Calu3 (cell line): ENCODE results near the gene GADL1. TPM values are rescaled to one million over a fixed set of nuclear protein-coding genes. Genes with fewer than 3 reads are reported as not detected.

ENCODE experiments used
- BruUV-seq: library from RNA; stranded (reverse); fragments of 400-500 nt; replicated peaks from 2 replicates; lab custom pipeline; 2021; lab: Mats Ljungman, UMichigan
- CTCF ChIA-PET: fragments of 300-600 bp; sonication (Branson Sonifier 250); formaldehyde crosslinking; loops from one replicate; lab custom pipeline; 2022; ENCODE audit warnings: antibody characterized with exemption; lab: Charles Lee
- DNase-seq: peaks from one replicate; pipeline ENCODE4 v3.0.0; 2022
- H3K27ac Mint-ChIP-seq: one replicate; pipeline ENCODE4 v1.8.0; 2022; ENCODE audit warnings: mixed read lengths; ENCODE audit not compliant: unreplicated experiment
- H3K27me3 Mint-ChIP-seq: one replicate; pipeline ENCODE4 v1.8.0; 2022; ENCODE audit warnings: mixed read lengths; ENCODE audit not compliant: unreplicated experiment
- H3K36me3 Mint-ChIP-seq: one replicate; pipeline ENCODE4 v1.8.0; 2022; ENCODE audit warnings: mild to moderate bottlenecking, moderate library complexity, mixed read lengths; ENCODE audit not compliant: insufficient read depth, unreplicated experiment
- H3K4me1 Mint-ChIP-seq: one replicate; pipeline ENCODE4 v1.8.0; 2022; ENCODE audit warnings: mild to moderate bottlenecking, low read depth, mixed read lengths; ENCODE audit not compliant: unreplicated experiment
- H3K4me3 Mint-ChIP-seq: one replicate; pipeline ENCODE4 v1.8.0; 2022; ENCODE audit warnings: mild to moderate bottlenecking, low read depth, moderate library complexity, mixed read lengths; ENCODE audit not compliant: unreplicated experiment
- H3K9me3 Mint-ChIP-seq: one replicate; pipeline ENCODE4 v1.8.0; 2022; ENCODE audit warnings: low read depth, mixed read lengths; ENCODE audit not compliant: unreplicated experiment
- CTCF ChIP-seq: fragments of 200-600 bp; IDR thresholded peaks from one replicate; pipeline ENCODE4 v1.8.0; 2022; ENCODE audit warnings: antibody characterized with exemption; ENCODE audit not compliant: unreplicated experiment
- intact Hi-C: fragments of 100-400 bp; cut with micrococcal nuclease; formaldehyde crosslinking; loops from one replicate; pipeline ENCODE4 v1.10.0; 2022; ENCODE audit not compliant: unreplicated experiment
- total RNA-seq: library from RNA; stranded (reverse); gene quantifications from 2 replicates; pipeline ENCODE4 v1.2.3, GENCODE V29; 2022

Gene GADL1
- total RNA-seq, 1 experiment from 2014 or later = not detected

DNA sequence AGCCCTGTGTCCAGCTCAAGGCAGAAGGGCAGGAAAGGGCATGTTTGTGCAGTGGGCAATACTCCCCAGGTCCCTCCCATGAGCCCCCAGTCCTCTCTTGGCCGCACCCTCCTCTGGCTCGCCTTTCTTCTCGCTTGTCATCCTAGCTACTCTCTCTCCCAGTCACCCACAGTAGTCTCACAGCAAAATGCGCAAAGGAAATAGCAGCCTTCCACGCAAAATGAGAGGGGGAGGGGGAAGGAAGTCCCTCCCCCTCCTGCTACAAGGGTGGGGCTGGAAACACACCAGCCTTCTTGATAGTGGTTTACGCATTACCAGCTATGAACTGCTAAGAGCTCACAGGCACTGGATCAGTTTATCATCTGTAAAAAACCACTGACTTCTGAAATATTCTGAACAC, 83.8 kb downstream of the GADL1 start:
- Mint-ChIP-seq H3K27ac (no peak overlapping the region), H3K27me3 (peaks cover 62% of the 10 kb centered on the region), H3K36me3 (no peaks in the 10 kb centered on the region), H3K4me3 (no peak overlapping the region), H3K4me1 (no peaks in the 10 kb centered on the region), H3K9me3 (no peaks in the 10 kb centered on the region)
- BruUV-seq = no TSS peak
- TF ChIP-seq CTCF = no peak
- intact Hi-C loops = no loop called here
- CTCF ChIA-PET = no interaction called here
- no peak for DNase-seq

DNA sequence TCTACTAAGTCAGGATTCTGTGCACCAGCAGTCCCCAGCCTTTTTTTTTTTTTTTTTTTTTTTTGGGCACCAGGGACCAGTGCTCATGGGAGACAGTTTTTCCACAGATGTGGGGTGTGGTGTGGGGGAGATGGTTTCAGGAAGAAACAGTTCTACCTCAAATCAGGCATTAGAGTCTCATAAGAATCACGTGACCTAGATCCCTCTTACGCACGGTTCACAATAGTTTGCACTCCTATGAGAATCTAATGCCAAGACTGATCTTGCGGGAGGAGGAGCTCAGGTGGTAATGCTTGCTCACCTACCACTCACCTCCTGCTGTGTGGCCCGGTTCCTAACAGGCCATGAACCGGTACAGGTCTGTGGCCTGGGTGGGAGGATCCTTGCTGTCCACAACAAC, 88.8 kb downstream of the GADL1 start:
- Mint-ChIP-seq H3K27ac (no peak overlapping the region), H3K4me3 (no peak overlapping the region), H3K36me3 (no peaks in the 10 kb centered on the region), H3K4me1 (no peaks in the 10 kb centered on the region), H3K9me3 (no peaks in the 10 kb centered on the region), H3K27me3 (peaks cover 83% of the 10 kb centered on the region)
- no peak for DNase-seq
- CTCF ChIA-PET = interaction anchor here (0.5 kb wide), 1 partner anchor 349 kb away, joined by 3 read pairs; no protein-coding TSS in a partner anchor
- no TSS peak for BruUV-seq
- no peak for TF ChIP-seq CTCF
- intact Hi-C loops = no loop called here

DNA sequence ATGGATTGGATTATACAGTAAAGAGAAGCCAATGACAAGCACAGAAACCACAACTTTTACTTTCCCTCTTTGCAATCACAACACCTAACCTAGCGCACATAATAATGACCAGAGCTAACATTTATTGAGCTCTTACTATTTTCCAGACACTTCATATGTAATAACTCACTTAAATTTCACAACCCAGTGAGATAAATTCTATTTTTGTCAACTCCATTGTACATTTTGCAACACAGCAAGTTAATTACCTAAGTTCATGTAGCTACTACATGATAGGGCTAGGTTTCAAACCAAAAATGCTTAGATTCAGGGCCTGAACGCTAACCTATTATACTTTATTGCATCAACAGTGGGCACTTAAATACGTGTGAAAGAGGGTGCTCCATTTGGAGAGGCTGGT, 89.5 kb downstream of the GADL1 start:
- H3K4me1 Mint-ChIP-seq = no peaks in the 10 kb centered on the region
- DNase-seq = no peak
- CTCF ChIA-PET = interaction anchor here (0.6 kb wide), 1 partner anchor 146 kb away, joined by 4 read pairs; no protein-coding TSS in a partner anchor
- H3K27me3 Mint-ChIP-seq = peaks cover 83% of the 10 kb centered on the region
- no peaks in the 10 kb centered on the region for H3K36me3 Mint-ChIP-seq
- no peak for TF ChIP-seq CTCF
- no TSS peak for BruUV-seq
- intact Hi-C loops = no loop called here
- H3K4me3 Mint-ChIP-seq = no peak overlapping the region
- no peaks in the 10 kb centered on the region for H3K9me3 Mint-ChIP-seq
- no peak overlapping the region for H3K27ac Mint-ChIP-seq

DNA sequence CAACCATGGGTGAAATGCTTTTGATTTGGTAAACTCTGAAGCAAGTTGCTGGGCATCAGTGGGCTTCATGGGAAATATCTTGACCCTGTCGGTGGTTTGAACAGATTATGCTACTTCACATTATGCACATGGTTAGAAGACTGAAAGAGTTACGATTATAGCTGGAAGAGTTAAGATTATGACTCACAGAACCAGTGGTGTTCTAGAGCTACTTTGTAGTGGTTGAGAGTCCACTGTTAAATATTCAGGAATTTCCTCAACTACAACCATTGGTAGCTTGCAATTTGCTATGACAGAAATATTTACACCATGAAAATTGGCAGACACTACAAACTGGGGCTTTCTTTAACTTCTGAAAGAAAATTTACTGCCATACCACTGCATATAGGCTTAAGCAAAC, 99.3 kb downstream of the GADL1 start:
- Mint-ChIP-seq H3K9me3 (no peaks in the 10 kb centered on the region), H3K4me3 (no peak overlapping the region), H3K27me3 (peaks cover 6% of the 10 kb centered on the region), H3K27ac (no peak overlapping the region), H3K36me3 (no peaks in the 10 kb centered on the region), H3K4me1 (no peaks in the 10 kb centered on the region)
- intact Hi-C loops = no loop called here
- TF ChIP-seq CTCF = no peak
- BruUV-seq = no TSS peak
- no peak for DNase-seq
- CTCF ChIA-PET = no interaction called here
